GM19035 (cell line): ENCODE results near the gene SLC35F3.

ENCODE experiments used
- ATAC-seq: cut with Tn5 transposase; IDR thresholded peaks from one replicate; pipeline ENCODE4 v1.9.1; 2021; ENCODE audit not compliant: unreplicated experiment

The SLC35F3 gene

DNA sequence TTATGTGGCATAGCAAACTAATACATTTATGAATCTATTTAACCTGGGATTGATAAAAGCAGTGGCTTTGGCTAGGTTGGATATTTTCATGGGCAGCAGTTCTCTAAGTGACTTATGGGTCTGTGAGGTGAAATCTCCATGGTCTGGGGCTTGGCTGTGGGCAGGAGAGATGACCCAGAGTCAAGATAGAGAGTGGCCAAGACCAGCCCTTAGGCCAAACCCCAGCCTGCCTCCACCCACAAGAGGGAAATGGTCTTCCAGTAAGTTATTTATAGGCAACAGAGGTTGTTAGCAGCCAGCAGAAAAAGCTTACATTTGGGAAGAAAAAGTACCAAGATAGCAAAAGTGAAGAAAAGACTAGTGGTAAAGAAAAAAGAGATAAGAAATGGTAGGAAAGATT, 61.4 kb downstream of the SLC35F3 start:
- no peak for ATAC-seq

- ATAC-seq, result no peak
Measured at GRCh38 chr1:233971753-233972152, 67.3 kb downstream of the SLC35F3 start.

DNA sequence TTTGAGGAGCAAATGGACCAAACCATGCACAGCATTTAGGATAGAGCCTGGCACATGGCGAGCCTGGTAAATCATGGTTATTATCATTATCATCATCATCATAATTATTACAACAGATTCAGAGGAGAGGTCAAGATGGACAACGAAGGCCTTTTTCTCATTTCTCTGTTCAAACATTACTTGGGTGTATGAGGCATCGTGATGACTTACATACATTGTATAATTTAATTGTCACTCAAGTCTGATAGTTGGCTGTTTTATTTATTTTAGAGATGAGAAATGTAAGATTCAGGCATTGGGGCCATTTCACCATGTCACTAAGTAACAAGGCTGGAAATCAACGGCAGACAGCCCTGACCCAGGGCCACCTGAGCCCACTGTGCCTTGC, 68.1 kb downstream of the SLC35F3 start:
- no peak for ATAC-seq

DNA sequence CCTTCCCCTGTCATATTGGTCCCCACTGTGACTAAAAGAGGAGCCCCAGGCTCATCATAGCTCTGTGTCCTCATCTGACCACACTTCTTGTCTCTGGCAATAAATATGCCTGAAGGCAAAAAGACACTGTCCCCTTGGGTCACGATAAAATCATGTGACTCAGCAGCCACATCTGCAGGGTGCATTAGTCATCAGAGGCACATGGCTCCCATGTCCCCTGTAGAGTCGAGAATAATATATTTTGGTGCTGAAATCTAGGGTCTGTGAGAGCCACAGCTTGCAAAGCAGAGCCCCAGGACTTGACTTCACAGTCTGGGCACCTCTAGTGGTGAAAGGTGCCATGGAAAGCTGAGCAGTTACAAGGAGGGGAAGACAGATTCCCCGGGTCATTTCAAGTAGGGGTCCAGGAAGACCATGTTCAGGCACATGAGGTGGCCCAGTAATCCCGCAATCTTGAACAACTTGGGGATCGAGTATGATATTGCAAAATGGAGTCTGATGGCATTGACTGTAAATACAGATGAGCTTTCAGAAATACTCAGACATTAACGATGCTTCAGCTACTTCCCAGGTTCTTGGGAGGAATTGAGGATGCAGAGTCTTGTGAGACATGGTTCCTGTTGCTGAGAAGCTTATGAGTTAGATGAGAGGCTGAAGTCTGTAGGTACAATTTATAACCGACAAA, 68.6 kb downstream of the SLC35F3 start:
- ATAC-seq, result no peak

GRCh38 chr1:233975486-233975885, 71.0 kb downstream of the SLC35F3 start:
- ATAC-seq, result no peak

DNA sequence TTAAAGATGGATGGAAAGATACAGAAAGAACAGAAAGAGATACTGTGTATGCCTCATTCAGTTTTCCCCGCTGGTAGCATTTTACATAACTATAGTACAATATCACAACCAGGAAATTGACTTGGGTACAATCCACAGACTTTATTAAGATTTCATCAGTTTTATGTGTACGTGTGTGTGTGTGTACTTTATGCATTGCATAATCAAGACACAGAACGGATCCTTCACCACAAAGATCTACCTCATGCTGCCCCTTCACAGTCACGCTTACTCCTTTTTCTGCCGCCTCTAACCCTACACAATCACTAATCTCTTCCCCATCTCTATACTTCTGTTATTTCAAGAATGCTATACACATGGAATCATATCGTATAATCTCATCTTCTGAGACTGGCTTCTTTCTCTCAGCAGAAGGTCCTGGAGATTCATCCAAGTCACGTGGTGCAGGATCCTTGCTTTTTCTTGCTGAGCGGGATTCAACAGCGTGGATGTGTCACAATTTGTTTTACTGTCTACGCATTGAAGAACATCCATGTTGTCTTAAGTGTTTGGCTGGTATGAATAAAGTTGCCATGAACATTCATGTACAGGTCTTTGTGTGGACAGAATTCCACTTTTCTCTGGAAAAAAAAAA, 76.7 kb downstream of the SLC35F3 start:
- ATAC-seq, result no peak

GRCh38 chr1:233982827-233983518, 78.5 kb downstream of the SLC35F3 start:
- no peak for ATAC-seq

DNA sequence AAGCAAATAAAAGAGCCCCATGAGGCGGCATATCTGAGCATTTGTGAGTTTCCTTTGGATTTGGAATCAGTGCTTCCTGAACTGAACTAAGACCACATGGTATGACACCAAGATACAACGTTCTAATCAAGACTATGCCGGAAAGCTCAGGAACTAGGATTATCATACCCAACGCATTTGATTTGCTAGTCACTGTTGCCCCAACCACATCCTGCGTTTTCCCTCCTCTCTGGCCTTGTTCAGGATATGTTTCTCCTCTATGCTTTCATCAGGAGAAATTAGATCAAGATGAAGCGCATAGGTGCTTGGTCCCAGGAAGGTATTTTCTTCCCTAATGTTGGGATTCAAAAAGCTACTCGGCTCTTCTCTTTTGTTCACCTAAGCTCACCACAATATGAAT, 79.3 kb downstream of the SLC35F3 start:
- ATAC-seq, result no peak

DNA sequence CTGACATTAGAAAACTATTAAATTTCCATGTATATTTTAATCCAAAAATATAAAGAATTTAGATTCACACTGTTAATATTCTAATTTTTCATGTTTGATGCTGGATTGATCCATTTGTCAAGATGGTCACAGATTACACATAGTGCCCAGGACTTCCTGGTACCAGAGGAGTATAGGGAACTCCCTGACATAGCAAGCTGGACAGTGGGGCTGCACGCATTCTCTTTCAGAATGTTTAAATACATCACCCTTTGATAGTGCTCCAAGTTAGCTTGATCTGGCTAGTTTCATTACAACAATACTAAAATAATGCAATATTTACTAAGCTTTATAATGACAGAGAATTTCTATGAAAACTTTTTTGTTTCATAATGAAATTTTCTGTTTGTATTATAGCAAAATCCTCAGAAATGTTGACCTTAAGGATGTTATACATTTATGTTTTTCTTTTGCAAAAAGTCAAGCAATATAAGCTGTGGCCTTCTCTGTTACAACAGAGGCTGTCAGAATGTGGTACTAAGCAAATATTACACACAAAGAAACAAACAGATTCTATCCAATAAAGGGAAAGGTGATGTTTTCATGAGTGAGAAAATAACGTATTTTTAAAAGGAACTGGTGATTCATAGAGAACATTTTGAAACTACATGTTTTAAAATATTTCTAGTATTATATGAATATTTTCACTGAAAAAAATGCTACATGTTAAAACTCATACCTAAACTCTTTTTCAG, 84.7 kb downstream of the SLC35F3 start:
- no peak for ATAC-seq

GRCh38 chr1:233990486-233990885, 86.0 kb downstream of the SLC35F3 start:
- ATAC-seq, result no peak

DNA sequence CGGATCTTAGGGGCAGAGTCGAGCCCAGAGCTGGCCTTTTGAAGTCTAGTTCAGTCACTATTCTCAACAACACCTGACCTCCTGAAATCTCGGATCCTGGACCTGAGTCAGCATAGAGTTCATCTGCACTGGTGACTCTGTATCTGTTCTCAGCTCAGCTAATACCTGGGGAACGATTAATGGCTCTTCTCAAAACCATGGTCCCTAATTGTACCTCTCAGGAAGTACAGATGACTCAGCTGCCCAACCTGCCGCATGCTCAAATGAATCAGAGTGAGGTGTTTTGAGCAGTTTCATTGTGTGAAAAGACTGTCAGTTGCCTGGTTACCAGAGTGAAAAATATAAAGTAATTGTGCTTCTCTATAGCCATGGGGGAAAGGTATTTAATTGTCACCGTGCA, 89.2 kb downstream of the SLC35F3 start:
- ATAC-seq, result no peak

GRCh38 chr1:233994112-233994511, 89.6 kb downstream of the SLC35F3 start:
- ATAC-seq, result no peak

GRCh38 chr1:233998456-233998855, 94.0 kb downstream of the SLC35F3 start:
- ATAC-seq, result no peak

DNA sequence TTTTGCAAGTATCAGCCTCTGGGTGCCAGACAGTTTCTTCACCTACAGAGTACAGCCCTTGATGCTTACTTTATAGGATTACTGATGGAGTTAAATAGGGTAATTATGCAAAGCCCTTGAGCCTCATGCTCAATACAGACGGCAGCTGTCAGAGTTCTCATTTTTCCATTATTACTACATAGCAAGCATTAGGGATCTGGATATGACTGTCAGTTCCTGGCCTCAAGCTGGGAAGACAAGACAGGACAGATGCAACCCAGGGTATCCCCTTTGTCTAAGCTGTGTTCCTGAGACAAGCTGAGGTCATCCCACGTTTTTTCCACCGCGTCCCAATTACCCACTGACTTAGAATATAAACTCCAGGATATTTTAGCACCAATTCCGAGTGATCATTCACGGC, 94.4 kb downstream of the SLC35F3 start:
- ATAC-seq, result no peak

DNA sequence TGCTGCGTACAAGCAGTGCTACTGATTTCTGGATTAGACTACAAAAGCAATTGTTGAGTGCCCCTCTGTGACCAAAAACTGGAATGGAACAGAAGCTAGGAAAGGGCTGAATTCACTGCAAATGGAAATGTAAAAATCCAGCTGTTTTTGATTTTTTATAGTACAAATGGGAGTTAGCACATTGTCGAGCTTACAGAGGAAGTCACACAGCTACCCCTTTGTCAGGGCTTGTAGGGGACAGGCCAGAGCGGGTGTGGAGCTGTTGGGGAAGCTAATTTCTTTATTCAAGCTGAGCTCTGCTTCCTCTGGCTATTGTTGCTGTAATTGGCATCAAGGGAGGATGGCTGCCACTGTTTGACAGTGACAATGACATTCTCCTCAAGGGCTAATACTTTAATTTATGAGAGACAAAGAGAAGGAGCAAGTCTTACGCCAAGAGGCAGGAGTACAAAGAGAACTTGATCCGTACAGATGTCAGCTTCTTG, 96.1 kb downstream of the SLC35F3 start:
- no peak for ATAC-seq

DNA sequence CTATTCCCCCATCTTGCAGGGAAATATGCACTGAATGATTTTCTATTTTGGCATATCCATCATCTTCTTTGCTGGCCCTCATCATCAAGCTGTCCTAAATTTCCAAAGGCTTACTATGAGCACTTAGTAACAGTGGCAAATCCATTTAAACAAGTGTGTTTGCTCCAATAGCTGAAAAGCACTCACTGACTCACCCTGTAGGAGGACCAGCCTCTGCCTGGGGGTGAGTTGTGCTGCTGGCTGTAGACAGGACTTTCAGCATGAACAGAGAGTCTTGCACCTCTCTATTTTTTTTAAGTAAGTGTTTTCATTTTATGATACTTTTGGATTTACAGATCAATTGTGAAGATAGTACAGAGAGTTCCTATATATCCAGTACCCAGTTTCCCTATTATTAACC, 97.3 kb downstream of the SLC35F3 start:
- ATAC-seq, result no peak

- ATAC-seq, result no peak
Measured at GRCh38 chr1:234004591-234004990, 100.1 kb downstream of the SLC35F3 start.

GRCh38 chr1:234007684-234008083, 103.2 kb downstream of the SLC35F3 start:
- ATAC-seq, result no peak

DNA sequence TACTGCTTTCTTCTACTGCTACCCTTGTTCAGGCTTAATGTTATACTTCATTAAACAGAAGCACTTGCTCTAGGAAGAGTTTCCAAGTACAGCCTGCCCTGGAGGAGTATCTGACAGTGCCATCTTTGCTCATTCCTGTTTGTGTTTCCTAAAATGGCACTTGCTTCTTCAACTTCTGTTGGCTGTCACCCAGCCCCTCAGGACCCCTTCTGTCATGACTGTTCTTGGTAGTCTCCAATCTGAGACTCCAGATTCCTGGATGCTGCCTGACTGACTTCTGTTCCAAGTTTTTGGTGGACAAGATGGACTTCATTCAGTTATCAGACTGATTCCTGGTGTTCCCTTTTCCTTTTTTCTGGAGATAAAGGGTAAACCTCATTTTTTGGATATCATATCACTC, 104.1 kb downstream of the SLC35F3 start:
- no peak for ATAC-seq

DNA sequence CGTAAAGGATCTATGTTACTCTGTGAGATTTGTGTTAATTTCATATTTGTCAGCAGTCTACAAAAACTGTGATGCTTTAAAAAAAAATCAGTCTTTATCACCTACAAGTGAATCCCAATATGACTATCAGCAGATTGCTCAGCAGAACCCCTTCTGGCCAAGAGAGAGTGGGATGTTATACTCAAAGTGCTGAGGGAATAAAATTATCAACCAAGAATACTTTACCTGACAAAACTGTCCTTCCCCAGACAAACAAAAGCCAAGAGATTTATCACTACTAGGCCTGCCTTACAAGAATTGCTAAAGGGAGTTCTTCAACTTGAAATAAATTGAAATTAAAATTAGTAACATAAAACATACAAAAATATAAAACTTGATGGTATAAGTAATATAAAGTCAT, 105.2 kb downstream of the SLC35F3 start:
- no peak for ATAC-seq

DNA sequence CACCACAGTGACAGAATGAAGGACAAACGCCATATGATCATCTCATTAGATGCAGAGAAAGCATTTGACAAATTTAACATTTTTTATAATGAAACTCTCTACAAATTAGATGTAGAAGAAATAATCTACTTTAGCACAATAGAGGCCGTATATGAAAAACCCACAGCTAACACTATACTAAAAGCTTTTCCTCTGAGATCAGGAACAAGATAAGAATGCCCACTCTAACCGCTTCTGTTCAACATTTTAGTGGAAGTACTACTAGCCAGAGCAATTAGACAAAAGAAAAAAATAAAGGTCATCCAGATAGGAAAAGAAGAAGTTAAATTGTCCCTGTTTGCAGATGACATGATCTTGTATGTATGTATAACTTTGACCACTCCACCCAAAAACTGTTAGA, 109.7 kb downstream of the SLC35F3 start:
- ATAC-seq, result no peak

DNA sequence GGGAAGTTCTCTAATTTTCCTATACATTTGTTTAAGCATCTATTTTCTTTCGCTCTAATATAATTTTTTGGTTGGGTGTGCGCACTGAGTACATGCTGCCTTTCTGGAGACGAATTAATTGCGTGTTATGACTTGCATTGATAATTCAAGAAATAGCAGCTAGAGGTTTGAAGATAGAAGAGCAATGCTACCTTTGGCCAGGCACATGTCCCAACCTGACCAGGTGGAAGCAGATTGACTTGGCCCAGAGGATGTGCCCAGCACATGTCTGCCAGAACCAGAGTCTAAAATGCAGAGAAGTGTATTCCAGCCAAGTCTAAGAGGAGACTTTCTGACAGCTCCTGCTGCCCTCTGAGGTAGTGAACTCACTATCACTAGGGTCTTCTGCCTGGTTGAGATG, 114.3 kb downstream of the SLC35F3 start:
- ATAC-seq, result no peak
